ENCODE data around the gene ARIH2.
A peak's percentile ranks its signal among the peaks of the same experiment; 100 is the strongest.
"Not testable (repeated sequence)": the region's sequence is repeated elsewhere in the genome, so short reads cannot be mapped to it uniquely, and the experiment has no call there.

The ARIH2 gene

GRCh38 chr3:48918388-48919214, at the start of gene ARIH2:
ARIH2 (plus strand) TSS chr3:48918842; CDS start chr3:48927559, 8,717 bp downstream.
- peak; percentile 98 for DNase-seq (ENCODE audit: low spot score)

GRCh38 chr3:48877671-48878070, 41.0 kb upstream of the ARIH2 start:
- no peak for DNase-seq (ENCODE audit: low spot score)

- DNase-seq (ENCODE audit: low spot score) = no peak
Measured at GRCh38 chr3:48879307-48879993, 39.2 kb upstream of the ARIH2 start.

- no peak for DNase-seq (ENCODE audit: low spot score)
Measured at GRCh38 chr3:48879994-48880377, 38.7 kb upstream of the ARIH2 start.

GRCh38 chr3:48881006-48881405, 37.6 kb upstream of the ARIH2 start:
- no peak for DNase-seq (ENCODE audit: low spot score)

GRCh38 chr3:48881652-48882114, 37.0 kb upstream of the ARIH2 start:
- no peak for DNase-seq (ENCODE audit: low spot score)

- no peak for DNase-seq (ENCODE audit: low spot score)
Measured at GRCh38 chr3:48885753-48886152, 32.9 kb upstream of the ARIH2 start.

GRCh38 chr3:48891606-48892005, 27.0 kb upstream of the ARIH2 start:
- no peak for DNase-seq (ENCODE audit: low spot score)

- DNase-seq (ENCODE audit: low spot score) = no peak
Measured at GRCh38 chr3:48894516-48894915, 24.1 kb upstream of the ARIH2 start.

GRCh38 chr3:48896936-48897335, 21.7 kb upstream of the ARIH2 start:
- DNase-seq (ENCODE audit: low spot score) = no peak

GRCh38 chr3:48897460-48898376, 20.9 kb upstream of the ARIH2 start:
- DNase-seq (ENCODE audit: low spot score) = no peak

GRCh38 chr3:48898383-48899234, 20.0 kb upstream of the ARIH2 start, which contains the start of gene SLC25A20:
SLC25A20 (minus strand) TSS chr3:48898882; CDS start chr3:48898794, 88 bp downstream.
- DNase-seq (ENCODE audit: low spot score) = peak; percentile 90

GRCh38 chr3:48899273-48899672, 19.4 kb upstream of the ARIH2 start:
- no peak for DNase-seq (ENCODE audit: low spot score)

- DNase-seq (ENCODE audit: low spot score) = not testable (repeated sequence)
Measured at GRCh38 chr3:48907026-48907425, 11.6 kb upstream of the ARIH2 start.

- no peak for DNase-seq (ENCODE audit: low spot score)
Measured at GRCh38 chr3:48915296-48915695, 3.3 kb upstream of the ARIH2 start.

GRCh38 chr3:48919215-48920138, 835 bp downstream of the ARIH2 start:
- DNase-seq (ENCODE audit: low spot score) = peak; percentile 74

GRCh38 chr3:48926425-48927392, 8.1 kb downstream of the ARIH2 start:
- no peak for DNase-seq (ENCODE audit: low spot score)

GRCh38 chr3:48927928-48928327, 9.3 kb downstream of the ARIH2 start:
- no peak for DNase-seq (ENCODE audit: low spot score)

GRCh38 chr3:48928679-48929078, 10.0 kb downstream of the ARIH2 start:
- peak; percentile 54 for DNase-seq (ENCODE audit: low spot score)

Measured in COLO829 (cell line).